ENCODE results near the gene REX1BD.

- no peak for TF ChIP-seq CSRNP3 (CRISPR knock-in tag; IDR thresholded peaks at IDR 0.05)
- no peak for TF ChIP-seq SNAI2 (CRISPR knock-in tag; IDR thresholded peaks at IDR 0.05)
- TF ChIP-seq OSR1 (CRISPR knock-in tag; IDR thresholded peaks at IDR 0.05): no peak
- no peak for TF ChIP-seq ARNTL (CRISPR knock-in tag; IDR thresholded peaks at IDR 0.05; ENCODE audit: borderline replicate concordance, low read depth)
- TF ChIP-seq PATZ1 (CRISPR knock-in tag; IDR thresholded peaks at IDR 0.05; ENCODE audit: borderline replicate concordance): no peak
- TF ChIP-seq CSDC2 (CRISPR knock-in tag; IDR thresholded peaks at IDR 0.05): no peak
These were observed 5.7 kb downstream of the REX1BD start for GRCh38 chr19:18594096-18594823.
